Ammon's horn (tissue), 1 donor: Measurements from ENCODE around the gene XBP1.
"Not testable (repeated sequence)": the region's sequence is repeated elsewhere in the genome, so short reads cannot be mapped to it uniquely, and the experiment has no call there.

ENCODE experiments used
- DNase-seq: peaks from one replicate; pipeline ENCODE4 v3.0.0-alpha.2; 2016; ENCODE audit warnings: low spot score

Gene XBP1

DNA sequence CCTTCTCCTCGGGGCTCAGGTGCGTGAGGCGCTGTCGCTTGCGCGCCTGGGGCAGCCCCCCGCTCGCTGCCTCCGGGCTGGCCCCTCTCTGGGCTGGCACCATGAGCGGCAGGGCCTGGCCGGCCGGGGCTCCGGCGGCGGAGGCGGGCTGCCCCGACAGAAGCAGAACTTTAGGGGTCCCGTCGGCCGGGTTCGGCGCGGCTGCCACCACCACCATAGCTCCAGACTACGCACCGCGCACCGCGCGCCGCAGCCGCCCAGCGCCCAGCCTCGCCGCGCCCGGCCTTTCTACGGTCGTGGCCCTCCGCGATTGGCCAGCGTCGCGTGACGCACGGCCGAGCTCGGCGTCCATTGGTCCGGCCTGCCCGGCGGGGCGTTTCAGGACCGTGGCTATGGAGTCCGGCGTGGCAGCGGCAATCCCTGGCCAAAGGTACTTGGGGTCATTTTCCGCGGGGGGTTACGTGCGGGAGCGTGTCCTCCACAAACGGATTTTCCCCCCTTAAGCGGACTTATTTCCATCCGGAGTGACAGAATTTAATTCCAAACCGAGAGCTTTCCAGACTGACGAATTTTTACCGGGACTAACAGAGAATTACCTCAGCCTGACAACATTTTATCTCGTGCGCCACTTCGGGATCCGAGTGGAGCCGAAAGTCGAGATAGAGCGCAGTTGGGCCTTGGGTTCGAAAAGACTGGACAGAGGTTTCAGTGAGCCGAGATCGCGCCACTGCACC lies at the start of gene XBP1:
XBP1 (minus strand) TSS at position 262 of the 734 bp plus-strand sequence.
- peak; percentile 97 for DNase-seq

DNA sequence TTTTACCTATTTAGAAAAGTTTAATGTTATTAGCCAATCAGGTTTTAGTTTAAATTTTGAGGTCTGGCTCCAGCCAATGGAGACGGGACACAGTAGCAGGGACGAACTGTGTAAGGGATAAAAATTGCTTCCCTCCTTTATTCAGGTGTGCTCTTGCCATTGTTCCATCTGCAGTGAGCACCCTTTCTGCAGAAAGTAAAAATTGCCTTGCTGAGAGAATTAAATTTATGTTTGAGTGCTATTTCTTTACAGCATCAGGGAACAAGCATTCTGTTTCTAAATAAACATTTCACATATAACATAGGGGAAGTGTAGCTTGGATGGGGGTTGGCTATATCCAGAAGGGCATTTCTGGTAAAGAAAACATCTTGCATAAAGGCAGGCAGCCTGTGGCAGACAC lies 46.6 kb upstream of the XBP1 start:
- DNase-seq, result no peak

DNA sequence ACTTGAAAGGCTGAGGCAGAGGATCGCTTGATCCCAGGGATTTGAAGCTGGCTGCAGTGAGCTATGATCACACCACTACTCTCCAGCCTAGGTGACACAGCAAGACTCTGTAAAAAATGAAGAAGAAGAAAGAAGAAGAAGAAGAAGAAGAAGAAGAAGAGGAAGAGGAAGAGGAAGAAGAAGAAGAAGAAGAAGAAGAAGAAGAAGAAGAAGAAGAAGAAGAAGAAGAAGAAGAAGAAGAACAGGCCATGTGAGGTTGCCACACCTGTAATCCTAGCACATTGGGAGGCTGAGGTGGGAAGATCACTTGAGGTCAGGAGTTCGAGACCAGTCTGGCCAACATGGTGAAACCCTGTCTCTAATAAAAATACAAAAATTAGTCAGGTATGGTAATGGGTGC lies 43.9 kb upstream of the XBP1 start:
- not testable (repeated sequence) for DNase-seq

- DNase-seq, result no peak
Measured at GRCh38 chr22:28843633-28844032, 43.3 kb upstream of the XBP1 start.

GRCh38 chr22:28841111-28841510 lies 40.7 kb upstream of the XBP1 start:
- no peak for DNase-seq

- no peak for DNase-seq
Measured at GRCh38 chr22:28838971-28839370, 38.6 kb upstream of the XBP1 start.

DNA sequence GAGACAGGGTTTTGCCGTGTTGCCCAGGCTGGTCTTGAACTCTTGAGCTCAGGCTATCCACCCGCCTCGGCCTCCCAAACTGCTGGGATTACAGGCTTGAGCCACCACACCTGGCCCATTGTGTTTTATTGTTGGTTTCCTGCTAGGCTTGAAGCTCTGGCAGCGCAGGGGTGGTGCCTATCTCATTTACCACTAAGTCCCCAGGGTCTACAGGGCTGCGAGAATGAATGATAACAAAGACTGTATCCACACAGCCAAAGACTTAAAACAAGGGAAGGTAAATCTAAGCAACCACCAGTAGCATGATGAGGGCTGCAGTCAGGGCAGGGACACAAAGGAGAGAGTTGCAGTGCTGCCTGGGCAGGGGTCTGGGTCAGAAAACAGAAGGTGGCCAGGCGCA lies 37.3 kb upstream of the XBP1 start:
- DNase-seq, result no peak

DNA sequence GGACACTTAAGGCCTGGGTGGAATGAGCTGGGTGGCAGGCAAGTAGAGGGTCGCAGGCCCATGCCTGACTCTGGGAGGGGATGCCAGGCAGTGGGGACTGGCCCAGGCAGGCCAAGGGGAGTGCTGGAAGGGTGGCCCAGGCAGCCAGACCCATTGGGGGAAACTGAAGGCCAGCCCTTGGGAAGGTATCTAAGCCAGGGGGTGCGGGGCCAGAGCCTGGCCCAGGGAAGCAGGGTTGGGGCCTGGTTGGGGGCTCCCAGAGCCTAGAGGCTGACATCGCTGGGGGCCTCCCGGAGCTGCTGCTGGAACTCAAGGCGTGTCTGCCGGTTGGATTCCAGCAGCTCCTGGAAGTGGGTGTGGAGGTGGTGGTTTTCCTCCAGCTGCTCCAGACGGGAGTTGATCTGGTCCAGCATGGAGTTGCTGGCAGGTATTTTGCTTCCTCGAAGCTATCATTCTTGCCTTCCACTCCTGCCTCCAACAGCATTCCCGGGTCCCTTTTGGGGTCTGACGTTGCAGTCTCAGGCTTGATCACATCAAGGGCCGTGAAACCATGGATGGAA lies 35.3 kb upstream of the XBP1 start:
- DNase-seq, result no peak

- no peak for DNase-seq
Measured at GRCh38 chr22:28833276-28833923, 33.0 kb upstream of the XBP1 start.

DNA sequence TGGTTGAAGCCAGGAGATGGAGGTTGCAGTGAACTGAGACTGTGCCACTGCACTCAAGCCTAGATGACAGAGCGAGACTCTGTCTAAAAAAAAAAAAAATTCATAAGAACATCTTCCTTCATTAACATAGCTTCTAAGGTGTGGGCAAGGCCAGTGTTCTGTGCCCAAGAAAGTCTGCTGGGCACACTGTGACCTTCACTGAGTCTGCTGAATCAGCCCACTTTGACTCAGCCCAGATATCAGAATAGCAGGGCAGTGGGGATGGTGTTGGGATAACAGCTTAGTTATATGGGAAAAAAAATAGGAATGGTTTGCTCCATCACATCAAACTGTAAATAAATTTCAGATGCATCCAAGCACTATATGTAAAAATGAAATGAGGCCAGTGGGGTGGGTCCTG lies 32.4 kb upstream of the XBP1 start:
- DNase-seq, result no peak

DNA sequence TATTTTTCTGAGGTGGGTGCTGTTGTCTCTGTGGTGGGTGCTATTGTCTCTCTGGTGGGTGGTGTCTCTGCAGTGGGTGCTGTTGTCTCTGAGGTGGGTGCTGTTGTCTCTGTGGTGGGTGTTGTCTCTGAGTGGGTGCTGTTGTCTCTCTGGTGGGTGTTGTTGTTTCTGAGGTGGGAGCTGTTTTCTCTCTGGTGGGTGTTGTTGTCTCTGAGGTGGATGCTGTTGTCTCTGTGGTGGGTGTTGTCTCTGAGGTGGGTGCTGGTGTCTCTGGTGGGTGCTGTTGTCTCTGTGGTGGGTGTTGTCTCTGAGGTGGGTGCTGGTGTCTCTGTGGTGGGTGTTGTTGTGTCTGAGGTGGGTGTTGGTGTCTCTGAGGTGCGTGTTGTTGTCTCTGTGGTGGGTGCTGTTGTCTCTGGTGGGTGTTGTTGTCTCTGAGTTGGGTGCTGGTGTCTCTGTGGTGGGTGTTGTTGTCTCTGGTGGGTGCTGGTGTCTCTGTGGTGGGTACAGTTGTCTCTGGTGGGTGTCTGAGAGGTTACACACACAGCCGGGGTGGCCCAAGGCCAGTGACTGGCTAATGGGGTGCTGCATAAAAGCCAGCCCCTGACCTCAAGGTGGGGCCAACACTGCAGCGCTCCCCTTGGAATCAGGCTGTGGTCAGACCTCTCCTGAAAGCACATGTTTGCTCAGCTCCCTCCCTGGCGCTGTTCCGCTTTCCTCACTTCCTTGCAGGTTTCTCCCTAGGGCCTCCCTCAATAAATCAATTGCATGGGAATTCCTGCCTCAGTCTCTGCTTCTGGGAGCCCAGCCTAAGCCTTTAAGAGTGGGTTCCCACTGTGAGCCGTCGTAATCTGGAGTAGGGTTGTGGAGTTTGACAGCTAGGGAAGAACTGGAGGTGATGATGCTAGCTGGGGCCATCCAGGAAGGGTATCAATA lies 31.0 kb upstream of the XBP1 start:
- no peak for DNase-seq

GRCh38 chr22:28830441-28830840 lies 30.1 kb upstream of the XBP1 start:
- no peak for DNase-seq

GRCh38 chr22:28829358-28830181 lies 29.2 kb upstream of the XBP1 start:
- peak; percentile 88 for DNase-seq

- no peak for DNase-seq
Measured at GRCh38 chr22:28826921-28827320, 26.6 kb upstream of the XBP1 start.

DNA sequence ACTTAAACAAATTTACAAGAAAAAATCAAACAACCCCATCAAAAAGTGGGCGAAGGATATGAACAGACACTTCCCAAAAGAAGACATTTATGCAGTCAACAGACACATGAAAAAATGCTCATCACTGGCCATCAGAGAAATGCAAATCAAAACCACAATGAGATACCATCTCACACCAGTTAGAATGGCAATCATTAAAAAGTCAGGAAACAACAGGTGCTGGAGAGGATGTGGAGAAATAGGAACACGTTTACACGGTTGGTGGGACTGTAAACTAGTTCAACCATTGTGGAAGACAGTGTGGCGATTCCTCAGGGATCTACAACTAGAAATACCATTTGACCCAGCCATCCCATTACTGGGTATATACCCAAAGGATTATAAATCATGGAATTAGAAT lies 26.1 kb upstream of the XBP1 start:
- not testable (repeated sequence) for DNase-seq

DNA sequence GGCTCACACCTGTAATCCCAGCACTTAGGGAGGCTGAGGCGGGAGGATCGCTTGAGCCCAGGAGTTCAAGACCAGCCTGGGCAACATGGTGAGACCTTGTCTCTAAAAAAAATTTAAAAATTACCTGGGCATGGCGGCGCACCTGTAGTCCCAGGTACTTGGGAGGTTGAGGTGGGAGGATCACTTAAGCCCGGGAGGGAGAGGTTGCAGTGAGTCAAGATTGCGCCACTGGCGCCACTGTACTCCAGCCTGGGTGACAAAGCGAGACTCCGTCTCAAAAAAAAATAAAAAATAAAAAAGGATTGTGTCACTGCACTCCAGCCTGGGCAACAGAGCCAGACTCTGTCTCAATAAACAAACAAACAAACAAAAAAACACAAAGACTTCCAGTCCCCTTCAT lies 24.1 kb upstream of the XBP1 start:
- not testable (repeated sequence) for DNase-seq

DNA sequence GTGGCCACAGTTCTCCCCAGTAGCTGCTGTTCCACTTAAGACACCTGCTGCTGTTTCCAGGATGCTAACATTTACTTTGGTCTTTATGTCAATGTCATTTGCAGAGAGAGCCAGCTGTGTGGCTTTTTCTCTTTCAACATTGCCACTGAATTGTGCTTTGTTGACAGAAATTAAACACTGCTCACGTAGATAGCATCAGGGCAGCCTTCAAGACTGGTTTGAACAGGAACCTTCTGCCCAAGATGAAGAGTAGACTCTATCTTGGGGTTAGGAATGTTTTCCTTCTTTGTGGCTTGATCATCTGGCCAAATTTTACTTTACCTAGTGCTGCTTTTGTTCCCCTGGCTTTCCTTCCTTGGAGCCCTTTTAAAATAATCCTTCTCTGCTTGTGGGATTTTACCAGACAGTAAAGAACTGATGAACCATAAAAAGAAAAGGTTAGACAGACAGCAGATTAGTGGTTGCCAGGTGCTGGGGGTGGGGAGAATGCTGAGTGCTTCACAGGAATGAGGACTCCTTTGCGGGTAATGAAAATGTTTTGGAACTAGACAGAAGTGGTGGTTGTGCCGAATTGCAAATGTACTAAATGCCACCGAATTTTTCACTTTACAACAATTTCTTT lies 22.7 kb upstream of the XBP1 start:
- no peak for DNase-seq

DNA sequence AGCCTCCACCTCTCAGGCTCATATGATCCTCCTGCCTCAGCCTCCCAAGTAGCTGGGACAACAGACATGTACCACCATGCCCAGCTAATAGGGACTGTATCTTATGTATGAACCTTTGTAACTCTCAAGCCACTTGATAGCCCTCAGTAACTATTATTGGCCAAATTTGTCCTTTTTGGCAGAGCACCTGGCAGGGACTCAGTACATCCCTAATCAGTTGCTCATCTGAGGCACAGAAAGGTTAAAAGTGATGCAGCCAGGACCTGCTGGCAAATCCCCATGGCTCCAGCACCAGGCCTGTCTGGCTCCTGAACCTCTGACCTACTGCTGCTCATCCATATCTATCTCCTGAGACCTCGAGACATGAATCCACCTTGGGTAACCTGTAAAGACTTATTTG lies 21.1 kb upstream of the XBP1 start:
- DNase-seq, result no peak

DNA sequence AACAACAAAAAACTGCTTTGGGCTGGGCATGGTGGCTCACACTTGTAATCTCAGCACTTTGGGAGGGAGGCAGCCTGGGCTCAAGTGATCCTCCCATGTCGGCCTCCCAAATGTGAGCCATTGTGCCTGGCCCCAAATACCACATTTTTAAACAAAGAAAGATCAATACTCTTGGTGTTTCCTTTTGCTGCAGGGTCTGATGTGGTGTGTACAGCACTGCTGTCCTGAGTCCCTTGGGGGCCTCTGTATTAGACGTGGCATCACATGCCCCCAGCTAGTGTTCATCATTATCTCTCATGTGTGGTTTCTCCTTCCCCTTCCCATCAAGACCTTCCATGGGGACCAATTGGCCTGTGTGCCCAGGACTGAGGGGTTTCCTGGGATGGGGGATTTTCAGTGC lies 20.5 kb upstream of the XBP1 start:
- no peak for DNase-seq

GRCh38 chr22:28819253-28820096 lies 19.1 kb upstream of the XBP1 start:
- no peak for DNase-seq
